Cardiac fibroblast (primary cell): ENCODE data around the gene MRPL38.
"Not testable (repeated sequence)": the region's sequence is repeated elsewhere in the genome, so short reads cannot be mapped to it uniquely, and the experiment has no call there.

Source experiments
- DNase-seq, 2 donors: peaks; one replicate each; pipeline versions ENCODE4 v3.0.0 to v3.0.0-alpha.2; 2010; ENCODE audit warnings: low read depth in 2 of 2
- H3K4me3 ChIP-seq, 2 donors: replicated peaks in 1 of 2; 1 replicate in 1 of 2; 2 replicates in 1 of 2; pipeline ENCODE4 v1.5.1; 2011; ENCODE audit warnings: low read depth in 2 of 2, low read length in 2 of 2, mild to moderate bottlenecking in 2 of 2, moderate library complexity in 1 of 2
- TF ChIP-seq, protein P1 (sequence below): IDR thresholded peaks from one replicate; pipeline ENCODE4 v1.5.1; 2011; ENCODE audit warnings: low read depth, mild to moderate bottlenecking, low read length, inconsistent platforms

Gene MRPL38

DNA sequence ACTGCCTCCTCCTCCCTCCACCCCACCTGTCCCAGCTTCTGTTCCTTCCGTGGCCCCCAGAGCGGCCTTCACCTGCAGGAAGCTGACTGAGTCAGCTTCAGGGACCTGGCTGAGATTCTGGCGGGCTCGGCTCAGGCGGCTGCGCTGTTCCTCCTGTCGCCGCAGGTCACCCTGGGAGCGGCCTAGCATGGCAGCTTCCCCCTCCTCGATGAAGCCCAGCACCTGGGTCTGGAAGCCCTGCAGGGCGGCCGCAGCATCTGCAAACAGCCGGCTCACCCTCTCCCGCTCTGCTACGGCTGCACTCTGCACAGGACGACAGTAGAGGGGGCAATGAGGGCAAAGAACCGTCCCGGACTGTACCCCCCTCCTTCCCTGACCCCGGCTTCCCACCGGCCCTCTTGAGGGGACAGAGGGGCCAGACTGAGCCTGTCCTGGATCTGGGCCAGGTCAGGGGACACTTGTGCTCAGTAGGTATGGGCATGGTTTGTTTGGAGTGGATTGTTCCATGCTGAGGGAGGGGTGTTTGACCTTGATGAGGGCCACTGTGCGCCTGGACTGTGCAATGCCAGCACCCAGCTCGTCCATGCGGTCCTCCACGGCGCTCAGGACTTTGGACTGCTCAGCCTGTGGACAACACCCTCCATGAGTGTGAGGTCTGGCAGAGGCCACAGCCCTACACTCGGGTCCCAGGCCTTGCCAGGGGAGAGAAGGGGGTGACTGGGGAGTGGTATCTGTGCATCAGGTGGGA lies 28.3 kb downstream of the MRPL38 start:
- peak overlapping the region; percentile 73 to 81 for H3K4me3 ChIP-seq
- peak in 1 of 2 donors; percentile 24 for DNase-seq
- TF ChIP-seq, protein P1, sequence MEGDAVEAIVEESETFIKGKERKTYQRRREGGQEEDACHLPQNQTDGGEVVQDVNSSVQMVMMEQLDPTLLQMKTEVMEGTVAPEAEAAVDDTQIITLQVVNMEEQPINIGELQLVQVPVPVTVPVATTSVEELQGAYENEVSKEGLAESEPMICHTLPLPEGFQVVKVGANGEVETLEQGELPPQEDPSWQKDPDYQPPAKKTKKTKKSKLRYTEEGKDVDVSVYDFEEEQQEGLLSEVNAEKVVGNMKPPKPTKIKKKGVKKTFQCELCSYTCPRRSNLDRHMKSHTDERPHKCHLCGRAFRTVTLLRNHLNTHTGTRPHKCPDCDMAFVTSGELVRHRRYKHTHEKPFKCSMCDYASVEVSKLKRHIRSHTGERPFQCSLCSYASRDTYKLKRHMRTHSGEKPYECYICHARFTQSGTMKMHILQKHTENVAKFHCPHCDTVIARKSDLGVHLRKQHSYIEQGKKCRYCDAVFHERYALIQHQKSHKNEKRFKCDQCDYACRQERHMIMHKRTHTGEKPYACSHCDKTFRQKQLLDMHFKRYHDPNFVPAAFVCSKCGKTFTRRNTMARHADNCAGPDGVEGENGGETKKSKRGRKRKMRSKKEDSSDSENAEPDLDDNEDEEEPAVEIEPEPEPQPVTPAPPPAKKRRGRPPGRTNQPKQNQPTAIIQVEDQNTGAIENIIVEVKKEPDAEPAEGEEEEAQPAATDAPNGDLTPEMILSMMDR = no peak

DNA sequence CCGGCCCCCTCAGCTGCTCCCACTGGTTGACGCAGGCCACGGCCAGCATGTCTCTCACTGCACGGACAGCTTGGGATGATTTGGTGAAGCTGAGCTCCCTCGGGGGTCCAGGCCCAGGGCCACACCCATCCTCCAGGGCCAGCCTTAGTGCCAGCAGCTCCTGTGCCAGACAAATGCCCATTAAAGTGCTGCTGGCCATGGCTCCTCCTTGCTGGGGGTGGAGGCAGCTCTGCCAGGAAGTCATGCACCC lies 28.8 kb downstream of the MRPL38 start:
- DNase-seq = peak in 1 of 2 donors; percentile 39
- peak overlapping the region in 1 of 2 donors; percentile 9 for H3K4me3 ChIP-seq
- TF ChIP-seq, protein P1 = no peak

DNA sequence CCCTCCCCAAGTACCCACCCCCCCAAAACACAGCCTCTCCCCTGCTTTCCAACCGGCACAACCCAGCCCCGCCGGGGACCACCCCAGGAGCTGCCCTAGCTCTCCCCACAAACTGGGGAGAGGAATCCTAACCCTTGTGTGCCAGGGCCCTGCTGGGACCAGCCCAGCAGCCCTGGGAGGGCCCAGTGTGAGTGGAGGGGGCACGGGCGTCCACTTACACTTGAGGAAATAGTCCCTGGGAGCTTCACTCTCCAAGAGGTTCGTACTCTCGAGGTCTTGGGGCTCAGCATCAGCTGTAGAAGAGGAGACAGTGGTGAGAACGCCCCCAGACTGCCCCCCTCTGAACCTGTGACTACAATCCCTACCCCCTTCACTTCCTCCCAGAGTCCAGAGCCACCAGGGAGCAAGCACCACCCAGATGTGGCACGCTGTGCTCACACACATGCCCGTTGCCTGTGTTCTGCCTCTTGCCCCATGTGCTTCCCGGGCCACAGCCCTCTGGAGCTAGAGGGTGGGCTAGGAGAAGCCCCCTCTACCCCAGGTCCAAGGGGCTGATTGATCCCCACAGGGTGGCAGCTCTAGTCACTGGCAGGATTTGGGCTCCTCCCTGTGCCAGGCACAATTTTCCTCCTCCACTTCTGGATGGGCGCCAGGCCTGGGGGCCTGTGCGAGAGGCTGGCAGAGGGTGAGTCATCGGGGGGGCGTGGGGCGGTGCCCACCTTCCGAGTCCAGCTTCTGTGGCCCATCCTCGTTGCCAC lies 29.3 kb downstream of the MRPL38 start:
- TF ChIP-seq, protein P1 = no peak
- no peak for DNase-seq
- no peak overlapping the region for H3K4me3 ChIP-seq

DNA sequence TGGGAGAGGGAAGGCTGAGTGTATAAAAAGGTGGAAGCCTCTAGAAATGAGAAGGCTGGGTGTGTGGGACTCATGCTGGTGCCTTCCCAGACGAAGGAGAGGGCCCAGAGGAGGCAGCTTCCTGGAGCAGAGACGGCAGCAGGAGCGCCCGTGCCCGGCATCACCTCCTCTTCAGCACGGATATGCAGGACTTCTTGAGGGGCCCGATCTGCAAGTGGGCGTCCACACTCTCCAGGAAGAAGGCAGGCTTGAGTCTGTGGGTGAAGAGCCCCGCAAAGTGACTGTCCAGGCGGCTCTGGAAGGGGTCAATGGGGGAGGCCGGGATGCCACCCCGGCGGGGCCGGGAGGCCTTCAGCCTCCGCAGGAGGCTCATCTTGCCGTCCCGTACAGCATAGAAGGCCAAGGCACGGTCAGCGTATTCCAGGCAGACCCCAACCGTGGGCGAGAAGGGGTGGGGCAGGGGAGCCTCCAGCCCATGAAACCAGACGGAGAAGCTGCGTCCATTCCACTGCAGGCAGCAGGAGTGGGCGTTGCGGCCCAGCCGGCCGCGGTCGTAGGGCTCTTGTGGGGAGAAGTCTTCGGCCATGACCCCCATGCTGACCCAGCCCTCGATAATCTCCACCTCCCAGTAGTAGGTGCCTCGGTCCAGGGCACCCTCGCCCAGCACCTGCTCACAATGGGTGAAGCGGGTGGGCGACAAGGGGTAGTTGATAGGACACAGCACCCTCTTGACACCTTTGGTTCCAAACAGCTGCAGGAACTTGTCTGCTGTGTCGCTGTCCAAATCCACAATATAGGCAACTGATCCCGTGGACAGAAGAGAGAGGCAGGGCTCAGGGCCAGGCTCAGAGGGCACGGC lies 30.1 kb downstream of the MRPL38 start:
- TF ChIP-seq, protein P1 = no peak
- DNase-seq = no peak
- no peak overlapping the region for H3K4me3 ChIP-seq

DNA sequence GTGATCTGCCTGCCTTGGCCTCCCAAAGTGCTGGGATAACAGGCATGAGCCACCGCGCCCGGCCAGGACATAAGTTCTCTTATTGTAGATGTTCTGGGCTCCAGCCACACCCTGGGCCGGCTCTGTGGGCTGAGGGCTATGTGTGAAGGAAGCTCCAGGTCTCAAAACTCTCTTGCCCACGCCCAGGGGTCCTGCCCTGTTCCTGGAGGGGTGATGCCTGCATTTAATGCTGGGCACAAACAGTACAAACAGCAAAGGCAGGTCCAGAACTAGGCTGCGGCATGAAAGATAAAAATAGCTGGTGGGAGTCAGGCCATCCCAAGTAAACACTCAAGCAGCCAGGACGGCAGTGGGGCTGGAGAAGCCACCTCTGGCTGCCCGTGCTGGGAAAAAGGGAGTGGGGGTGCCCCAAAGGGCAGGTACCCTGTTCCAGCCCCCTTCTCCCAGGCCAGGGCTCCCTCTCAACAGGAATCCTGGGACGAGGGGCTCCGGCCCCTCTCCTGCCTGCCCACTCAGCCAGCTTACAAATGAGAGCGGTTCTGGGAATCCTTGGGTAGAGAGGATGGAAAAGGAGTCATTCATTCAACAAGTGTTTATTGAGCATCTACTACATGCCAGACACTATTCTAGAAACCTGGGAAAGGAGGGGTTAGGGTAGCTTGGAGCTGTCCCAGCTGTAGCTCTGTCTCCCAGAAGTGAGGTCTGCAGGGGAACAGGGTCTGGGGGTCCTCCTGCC lies 30.9 kb downstream of the MRPL38 start:
- TF ChIP-seq, protein P1 = no peak
- no peak overlapping the region for H3K4me3 ChIP-seq
- DNase-seq = no peak

DNA sequence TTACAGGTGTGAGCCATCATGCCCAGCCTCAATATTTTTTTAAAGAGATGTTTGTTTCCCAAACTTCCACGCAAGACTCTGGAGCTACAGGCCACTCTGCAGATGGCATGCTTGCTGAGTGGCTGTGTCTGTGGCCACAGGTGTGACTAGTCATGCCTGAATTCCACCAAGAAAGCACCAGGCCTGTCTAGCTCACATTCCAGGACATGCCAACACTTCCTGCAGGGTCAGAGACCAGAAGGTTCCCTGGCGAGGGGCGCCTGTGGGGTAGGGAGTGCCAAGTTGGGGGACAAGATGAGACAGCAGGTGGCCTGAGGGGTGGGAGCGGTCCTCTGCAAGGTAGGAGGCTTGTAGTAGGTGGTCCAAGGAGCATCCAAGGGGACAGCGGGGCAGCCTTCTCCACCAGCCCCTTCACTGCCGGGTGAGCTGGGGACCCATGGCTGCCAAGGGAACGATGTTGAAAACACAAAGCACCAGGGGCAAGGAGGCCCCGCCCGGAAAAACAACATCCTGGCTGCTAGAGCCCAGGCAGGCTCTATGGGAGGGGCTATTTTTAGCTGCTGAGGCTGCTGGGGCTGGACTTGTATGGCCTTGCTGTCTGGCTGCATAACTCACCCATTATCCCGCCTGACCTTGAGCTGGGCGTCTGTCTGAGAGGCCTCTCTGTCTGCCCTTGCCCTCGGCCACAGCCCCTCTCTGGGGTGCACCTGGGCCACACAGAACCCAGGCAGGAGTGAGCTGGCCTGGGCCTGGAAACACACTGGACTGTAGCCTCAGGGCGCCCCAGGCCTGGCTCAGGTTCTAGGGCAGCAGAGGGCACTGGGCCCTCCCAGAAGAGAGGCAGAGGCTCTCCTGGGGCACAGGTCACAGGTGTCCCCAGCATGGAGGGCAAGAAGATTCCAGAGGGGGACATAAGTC lies 32.0 kb downstream of the MRPL38 start:
- TF ChIP-seq, protein P1 = no peak
- no peak overlapping the region for H3K4me3 ChIP-seq
- peak; percentile 92 to 93 for DNase-seq

DNA sequence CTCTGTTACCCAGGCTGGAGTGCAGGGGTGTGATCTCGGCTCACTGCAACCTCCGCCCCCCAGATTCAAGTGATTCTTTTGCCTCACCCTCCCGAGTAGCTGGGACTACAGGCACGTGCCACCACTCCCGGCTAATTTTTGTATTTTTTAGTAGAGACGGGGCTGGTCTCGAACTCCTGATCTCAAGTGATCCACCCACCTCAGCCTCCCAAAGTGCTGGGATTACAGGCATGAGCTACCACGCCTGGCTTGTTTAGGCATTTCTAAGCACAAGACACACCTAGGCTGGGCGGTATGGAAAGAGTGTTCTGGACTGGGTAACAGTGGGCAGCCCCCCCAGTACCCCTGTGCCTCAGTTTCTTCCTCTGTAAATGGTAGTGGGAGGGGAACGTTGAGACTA lies 34.5 kb downstream of the MRPL38 start:
- H3K4me3 ChIP-seq, DNase-seq: not testable (repeated sequence)
